HG03432 (cell line): Measurements from ENCODE around the gene GPX4.
A peak's percentile ranks its signal among the peaks of the same experiment; 100 is the strongest.

Experiments
- ATAC-seq: cut with Tn5 transposase; IDR thresholded peaks from one replicate; pipeline ENCODE4 v1.9.1; 2021; ENCODE audit warnings: mild to moderate bottlenecking, moderate library complexity; ENCODE audit not compliant: unreplicated experiment

GPX4 gene

GRCh38 chr19:1068009-1069001 is 35.5 kb upstream of the GPX4 start:
- no peak for ATAC-seq

- no peak for ATAC-seq
Observed at GRCh38 chr19:1069009-1069779, 34.6 kb upstream of the GPX4 start.

DNA sequence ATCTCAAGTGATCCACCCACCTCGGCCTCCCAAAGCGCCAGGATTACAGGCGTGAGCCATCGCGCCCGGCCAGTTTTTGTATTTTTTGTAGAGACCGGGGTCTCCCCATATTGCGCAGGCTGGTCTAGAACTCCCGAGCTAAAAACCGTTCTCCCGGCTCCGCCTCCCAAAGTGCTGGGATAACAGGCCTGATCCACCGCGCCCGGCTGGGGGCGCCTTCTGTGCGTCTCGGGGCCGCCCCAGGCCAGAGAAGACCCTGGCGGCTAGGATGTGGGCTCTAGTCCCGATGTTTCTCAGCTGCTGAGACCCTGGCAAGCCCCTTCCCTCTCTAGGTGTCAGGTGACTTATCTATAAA is 33.2 kb upstream of the GPX4 start:
- no peak for ATAC-seq

GRCh38 chr19:1070931-1071791 is 32.6 kb upstream of the GPX4 start:
- ATAC-seq = no peak

GRCh38 chr19:1072371-1073015 is 31.3 kb upstream of the GPX4 start:
- ATAC-seq = no peak

DNA sequence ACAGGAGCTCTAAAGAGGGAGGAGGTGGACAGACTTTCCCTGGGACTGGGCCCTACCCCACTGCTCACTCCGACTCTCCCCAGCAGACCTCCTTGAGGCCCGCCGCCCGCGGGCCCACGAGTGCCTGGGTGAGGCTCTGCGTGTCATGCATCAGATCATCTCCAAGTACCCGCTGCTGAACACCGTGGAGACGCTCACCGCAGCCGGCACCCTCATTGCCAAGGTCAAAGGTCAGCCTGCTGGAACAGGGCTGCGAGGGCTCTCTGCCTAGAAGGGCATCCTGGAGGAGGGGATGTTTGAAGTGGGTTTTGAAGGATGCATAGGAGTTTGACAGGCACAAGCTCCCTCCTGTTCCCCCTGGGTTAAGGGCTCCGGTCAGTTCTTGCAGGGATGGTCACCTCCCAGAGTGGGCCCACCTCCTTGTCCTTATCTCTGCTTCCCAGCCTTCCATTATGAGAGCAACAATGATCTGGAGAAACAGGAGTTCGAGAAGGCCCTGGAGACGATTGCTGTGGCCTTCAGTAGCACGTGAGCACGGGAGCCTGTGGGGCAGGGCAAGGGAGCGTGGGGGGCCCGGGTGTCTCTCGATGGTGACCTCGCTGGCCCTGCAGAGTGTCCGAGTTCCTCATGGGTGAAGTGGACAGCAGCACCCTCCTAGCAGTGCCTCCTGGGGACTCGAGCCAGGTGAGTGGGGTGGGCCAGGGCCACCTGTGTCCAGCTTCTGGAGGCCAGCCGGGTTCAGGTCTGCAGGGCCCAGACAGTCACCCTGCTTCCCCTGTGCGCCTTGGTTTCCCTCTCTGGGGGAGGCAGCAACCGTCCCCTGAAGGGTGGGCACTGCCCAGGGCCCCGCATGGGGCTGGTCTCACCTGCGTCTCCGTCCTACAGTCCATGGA is 30.5 kb upstream of the GPX4 start:
- no peak for ATAC-seq

DNA sequence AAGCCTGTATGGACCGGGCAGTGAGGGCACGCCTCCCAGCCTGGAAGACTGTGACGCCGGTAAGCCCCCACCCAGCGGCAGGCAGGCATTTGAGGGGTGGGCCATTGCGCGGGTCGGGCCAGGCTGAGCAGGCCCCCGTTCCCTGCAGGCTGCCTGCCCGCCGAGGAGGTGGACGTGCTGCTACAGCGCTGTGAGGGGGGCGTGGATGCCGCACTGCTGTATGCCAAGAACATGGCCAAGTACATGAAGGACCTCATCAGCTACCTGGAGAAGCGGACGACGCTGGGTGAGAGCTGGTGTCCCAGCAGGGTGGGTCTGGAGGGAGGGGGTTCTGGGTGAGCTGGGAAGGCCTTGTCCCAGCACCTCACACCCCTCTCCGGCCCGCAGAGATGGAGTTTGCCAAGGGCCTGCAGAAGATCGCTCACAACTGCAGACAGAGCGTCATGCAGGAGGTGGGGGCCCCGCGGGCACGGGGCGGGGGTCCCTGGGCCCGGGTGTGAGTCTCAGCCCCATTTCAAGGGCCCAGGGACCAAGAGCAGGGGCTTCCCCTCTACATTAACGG is 29.8 kb upstream of the GPX4 start:
- no peak for ATAC-seq

DNA sequence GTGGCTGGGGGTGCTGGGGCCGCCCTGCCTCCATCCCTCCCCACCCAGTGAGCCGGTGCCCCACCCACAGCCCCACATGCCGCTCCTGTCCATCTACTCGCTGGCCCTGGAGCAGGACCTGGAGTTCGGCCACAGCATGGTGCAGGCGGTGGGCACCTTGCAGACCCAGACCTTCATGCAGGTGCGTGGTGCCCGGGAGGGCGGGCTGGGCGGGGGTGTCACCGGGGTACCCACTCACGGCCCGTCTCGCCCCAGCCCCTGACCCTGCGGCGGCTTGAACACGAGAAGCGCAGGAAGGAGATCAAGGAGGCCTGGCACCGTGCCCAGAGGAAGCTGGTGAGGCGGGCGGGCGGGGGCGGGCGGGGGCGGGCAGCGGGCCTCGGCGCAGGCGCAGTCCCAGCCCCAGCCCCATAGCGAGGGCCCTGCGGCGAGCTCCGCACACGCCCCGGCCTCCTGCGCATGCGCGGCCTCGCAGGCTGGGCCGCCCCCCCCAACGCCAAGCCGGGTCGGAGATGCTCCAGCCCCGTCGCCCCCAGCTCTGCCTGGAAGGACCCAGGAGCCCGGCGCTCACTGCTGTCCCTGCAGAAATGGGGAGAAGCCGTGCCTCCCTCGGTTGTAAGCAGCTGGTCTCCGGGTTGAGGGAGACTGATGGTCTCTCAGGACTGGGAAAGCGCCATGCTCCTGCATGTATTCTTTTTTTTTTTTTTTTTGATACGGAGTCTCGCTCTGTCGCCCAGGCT is 29.1 kb upstream of the GPX4 start:
- ATAC-seq = peak; percentile 54

DNA sequence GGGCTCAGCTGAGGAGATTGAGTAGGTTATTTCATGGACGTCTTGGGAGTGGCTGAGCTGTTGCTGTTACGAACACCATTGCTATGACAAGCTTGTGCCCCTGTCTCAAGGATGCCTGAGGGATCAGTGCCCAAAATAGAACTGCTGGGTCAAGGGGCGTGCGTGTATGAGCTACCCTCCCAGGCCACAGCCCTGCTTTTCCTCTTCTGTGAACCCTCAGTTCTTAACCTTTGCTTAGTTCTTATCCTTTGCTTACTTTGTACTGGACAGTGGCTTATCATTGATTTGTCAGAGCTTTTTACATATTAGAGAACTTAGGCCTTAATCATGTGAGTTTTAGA is 27.8 kb upstream of the GPX4 start:
- ATAC-seq = no peak

GRCh38 chr19:1076951-1077350 is 26.8 kb upstream of the GPX4 start:
- ATAC-seq = peak; percentile 59

- ATAC-seq = no peak
Observed at GRCh38 chr19:1079566-1080111, 24.2 kb upstream of the GPX4 start.

- ATAC-seq = no peak
Observed at GRCh38 chr19:1080360-1081161, 23.2 kb upstream of the GPX4 start.

GRCh38 chr19:1081301-1082164 is 22.3 kb upstream of the GPX4 start:
- no peak for ATAC-seq

DNA sequence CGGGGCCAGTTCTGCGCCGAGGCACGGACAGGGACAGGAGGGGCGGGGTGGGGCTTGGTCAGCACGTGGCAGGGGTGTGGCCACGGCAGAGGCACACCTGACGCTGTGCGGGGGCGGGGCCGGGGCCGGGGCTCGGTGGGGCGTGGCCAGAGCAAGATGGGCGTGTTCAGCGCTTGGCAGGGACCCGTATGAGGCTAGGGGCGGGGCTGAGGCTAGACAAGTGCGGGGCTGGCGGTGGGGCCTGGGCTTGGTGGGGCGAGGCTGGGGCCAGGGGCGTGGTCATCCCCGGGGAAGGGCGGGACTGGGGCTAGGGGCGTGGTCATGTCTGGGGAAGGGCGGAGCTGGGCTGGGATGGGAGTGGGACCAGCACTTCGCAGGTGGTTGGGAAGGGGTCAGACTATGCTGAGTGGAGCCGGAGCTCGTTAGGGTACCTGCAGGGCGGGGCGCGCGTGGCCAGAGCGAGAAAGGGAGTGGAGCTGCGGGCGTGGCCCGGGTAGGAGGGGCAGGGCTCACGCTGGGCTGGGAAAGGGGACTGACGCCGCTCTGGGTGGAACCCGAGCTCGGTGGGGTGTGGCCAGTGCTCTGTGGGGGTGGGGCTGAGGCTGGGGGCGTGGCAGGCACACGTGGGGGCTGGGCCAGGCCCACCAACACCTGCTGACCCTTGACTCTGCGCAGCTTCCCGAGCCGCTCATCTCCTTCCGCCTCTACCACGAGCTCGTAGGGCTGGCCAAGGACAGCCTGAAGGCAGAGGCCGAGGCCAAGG is 21.4 kb upstream of the GPX4 start:
- no peak for ATAC-seq

DNA sequence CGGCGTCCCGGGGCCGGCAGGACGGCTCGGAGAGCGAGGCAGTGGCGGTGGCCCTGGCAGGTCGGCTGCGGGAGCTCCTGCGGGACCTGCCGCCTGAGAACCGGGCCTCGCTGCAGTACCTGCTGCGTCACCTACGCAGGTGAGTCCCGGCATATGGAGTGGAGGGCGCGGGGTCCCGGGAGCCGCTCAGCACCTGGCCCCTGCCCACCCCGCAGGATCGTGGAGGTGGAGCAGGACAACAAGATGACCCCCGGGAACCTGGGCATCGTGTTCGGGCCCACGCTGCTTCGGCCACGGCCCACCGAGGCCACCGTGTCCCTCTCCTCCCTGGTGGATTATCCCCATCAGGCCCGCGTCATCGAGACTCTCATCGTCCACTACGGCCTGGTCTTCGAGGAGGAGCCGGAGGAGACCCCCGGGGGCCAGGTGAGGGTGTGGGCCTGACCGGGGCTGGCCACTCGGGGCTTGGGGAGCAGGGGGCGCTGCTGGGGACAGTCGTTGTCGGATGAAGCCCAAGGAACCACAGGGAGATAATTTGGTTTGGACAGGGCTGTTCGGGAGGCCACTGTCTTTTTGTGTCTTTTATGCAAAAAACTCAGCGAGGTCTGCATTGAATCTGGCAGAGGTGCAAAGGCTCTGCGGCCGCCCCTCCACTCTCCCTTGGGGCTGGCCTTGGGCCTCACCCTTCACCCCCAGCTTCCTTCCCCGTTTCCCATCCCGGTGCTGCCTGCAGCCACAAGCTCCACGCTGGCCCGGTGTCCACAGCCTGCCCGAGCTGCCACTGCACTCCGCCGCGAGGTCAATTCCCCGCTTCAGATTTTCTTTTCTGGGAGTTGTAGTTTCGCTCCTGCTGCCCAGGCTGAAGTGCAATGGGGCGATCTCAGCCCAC is 20.6 kb upstream of the GPX4 start:
- ATAC-seq = no peak
